Fibroblast of lung (primary cell): Measurements from ENCODE around the gene ACBD6. TPM values are rescaled to one million over a fixed set of nuclear protein-coding genes. Genes with fewer than 3 reads are reported as not detected.

Source experiments
- DNase-seq, 2 donors: peaks; one replicate each; pipeline versions ENCODE4 v3.0.0 to v3.0.0-alpha.2; 2010; ENCODE audit warnings: low read depth in 2 of 2
- H2AFZ ChIP-seq: 2 replicates; pipeline ENCODE4 v1.5.1; 2012; ENCODE audit warnings: low read length, control low read depth, inconsistent platforms
- H3K27ac ChIP-seq: 2 replicates; pipeline ENCODE4 v1.5.1; 2011; ENCODE audit warnings: low read length, control low read depth; ENCODE audit not compliant: insufficient read depth
- H3K27me3 ChIP-seq: 2 replicates; pipeline ENCODE4 v1.5.1; 2011; ENCODE audit warnings: mild to moderate bottlenecking, low read length; ENCODE audit not compliant: control insufficient read depth, insufficient read depth
- H3K36me3 ChIP-seq: 2 replicates; pipeline ENCODE4 v1.5.1; 2011; ENCODE audit warnings: low read length; ENCODE audit not compliant: control insufficient read depth, insufficient read depth
- H3K4me1 ChIP-seq: 2 replicates; pipeline ENCODE4 v1.5.1; 2011; ENCODE audit warnings: low read length; ENCODE audit not compliant: control insufficient read depth, insufficient read depth; ENCODE audit errors: extremely low read depth
- H3K4me2 ChIP-seq: 2 replicates; pipeline ENCODE4 v1.5.1; 2011; ENCODE audit warnings: low read length, control low read depth; ENCODE audit not compliant: insufficient read depth; ENCODE audit errors: extremely low read depth
- H3K4me3 ChIP-seq, 4 experiments: fragments of 200-600 bp in 1 of 4; sonication (generic) in 1 of 4; replicated peaks in 1 of 4; 2 replicates each; pipeline ENCODE4 v1.5.1; 2011 to 2016; ENCODE audit warnings: low read length in 4 of 4, low read depth in 3 of 4, mild to moderate bottlenecking in 3 of 4, control low read depth in 2 of 4, inconsistent platforms in 1 of 4, mixed read lengths in 1 of 4; ENCODE audit not compliant: insufficient read depth in 1 of 4; ENCODE audit errors: control extremely low read depth in 1 of 4
- H3K79me2 ChIP-seq: 2 replicates; pipeline ENCODE4 v1.5.1; 2012; ENCODE audit warnings: mild to moderate bottlenecking, low read length, inconsistent platforms; ENCODE audit not compliant: control insufficient read depth, insufficient read depth
- H3K9ac ChIP-seq: 2 replicates; pipeline ENCODE4 v1.5.1; 2011; ENCODE audit warnings: mild to moderate bottlenecking, low read length, control low read depth; ENCODE audit not compliant: insufficient read depth
- H3K9me3 ChIP-seq: 2 replicates; pipeline ENCODE4 v1.5.1; 2012; ENCODE audit warnings: low read depth, low read length; ENCODE audit not compliant: control insufficient read depth, insufficient read depth
- H4K20me1 ChIP-seq: 2 replicates; pipeline ENCODE4 v1.5.1; 2011; ENCODE audit warnings: low read length; ENCODE audit not compliant: control insufficient read depth, insufficient read depth; ENCODE audit errors: extremely low read depth
- CTCF ChIP-seq, 2 donors: IDR thresholded peaks in 1 of 2; conservative IDR thresholded peaks in 1 of 2; 1 replicate in 1 of 2; 2 replicates in 1 of 2; pipeline ENCODE4 v1.5.1; 2011 to 2012; ENCODE audit warnings: low read length in 2 of 2, control low read depth in 1 of 2, inconsistent platforms in 1 of 2, low read depth in 1 of 2, mild to moderate bottlenecking in 1 of 2
- EZH2 ChIP-seq: IDR thresholded peaks from 2 replicates; pipeline ENCODE4 v1.5.1; 2012; ENCODE audit warnings: low read length, control low read depth, mild to moderate bottlenecking; ENCODE audit errors: missing control alignments
- polyA plus RNA-seq, 2 donors: library from polyadenylated mRNA; depleted of rRNA in 1 of 2; stranded (reverse) in 1 of 2; unstranded in 1 of 2; fragments of >200 nt; gene quantifications; 2 replicates each; pipeline ENCODE4 v1.2.1, GENCODE V29; 2011 to 2012; ENCODE audit warnings: missing spikeins in 1 of 2
- total RNA-seq: library from RNA; depleted of rRNA; stranded (reverse); fragments of >200 nt; gene quantifications from 2 replicates; pipeline ENCODE4 v1.2.1, GENCODE V29; 2014

Gene ACBD6
- total and polyA plus RNA-seq, 2 donors (not counting 1 experiment from before 2014, with no cell fraction given): 63.4 to 78.7 TPM

- Histone ChIP-seq H3K4me3 (no peak overlapping the region), H3K9me3 (no peaks in the 10 kb centered on the region)
Measured at GRCh38 chr1:180539136-180539535, 36.8 kb upstream of the ACBD6 start.

GRCh38 chr1:180536821-180537372 lies 34.5 kb upstream of the ACBD6 start:
- no peaks in the 10 kb centered on the region for H3K4me1 ChIP-seq
- no peaks in the 10 kb centered on the region for H3K9me3 ChIP-seq
- no peak overlapping the region for H3K4me3 ChIP-seq
- H3K36me3 ChIP-seq: no peaks in the 10 kb centered on the region
- TF ChIP-seq EZH2 (no peak), CTCF (conservative IDR thresholded peaks at IDR 0.05 in 1 of 2, IDR thresholded peaks at IDR 0.05 in 1 of 2; ENCODE audit: low read depth in 1 of 2, low read length in 2 of 2) (no peak)
- H3K79me2 ChIP-seq: no peaks in the 10 kb centered on the region
- H3K9ac ChIP-seq: no peak overlapping the region
- no peaks in the 10 kb centered on the region for H4K20me1 ChIP-seq
- DNase-seq: no peak
- H3K4me2 ChIP-seq: no peak overlapping the region
- peaks cover 4% of the 10 kb centered on the region for H3K27me3 ChIP-seq
- no peak overlapping the region for H3K27ac ChIP-seq
- H2AFZ ChIP-seq: no peak overlapping the region

More at GRCh38 chr1:180539136-180539535, 36.8 kb upstream of the ACBD6 start:
- Histone ChIP-seq H3K36me3 (no peaks in the 10 kb centered on the region), H2AFZ (no peak overlapping the region), H4K20me1 (no peaks in the 10 kb centered on the region), H3K27ac (no peak overlapping the region), H3K27me3 (peaks cover 4% of the 10 kb centered on the region), H3K4me1 (no peaks in the 10 kb centered on the region), H3K9ac (no peak overlapping the region), H3K79me2 (no peaks in the 10 kb centered on the region), H3K4me2 (no peak overlapping the region)
- TF ChIP-seq CTCF (conservative IDR thresholded peaks at IDR 0.05 in 1 of 2, IDR thresholded peaks at IDR 0.05 in 1 of 2; ENCODE audit: low read depth in 1 of 2, low read length in 2 of 2) (no peak), EZH2 (no peak)
- DNase-seq: no peak

DNA sequence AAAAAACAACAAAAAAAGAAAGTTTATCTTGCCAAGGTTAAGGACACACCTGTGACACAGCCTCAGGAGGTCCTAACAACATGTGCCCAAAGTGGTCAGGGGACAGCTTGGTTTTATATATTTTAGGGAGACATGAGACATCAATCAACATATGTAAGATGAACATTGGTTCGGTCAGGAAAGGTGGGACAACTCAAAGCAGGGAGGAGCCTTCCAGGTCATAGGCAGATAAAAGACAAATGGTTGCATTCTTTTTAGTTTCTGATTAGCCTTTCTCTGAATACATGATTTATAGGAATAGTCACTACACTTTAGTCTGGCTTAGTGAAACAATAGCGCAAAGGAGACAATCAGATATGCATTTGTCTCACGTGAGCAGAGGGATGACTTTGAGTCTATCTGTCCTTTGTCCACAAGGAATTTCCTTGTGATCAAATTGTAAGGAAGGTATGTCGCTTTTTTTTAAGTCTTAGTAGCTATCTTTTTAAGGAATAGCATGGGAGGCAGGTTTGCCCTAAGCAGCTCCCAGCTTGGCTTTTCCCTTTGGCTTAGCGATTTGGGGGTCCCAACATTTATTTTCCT lies 33.1 kb upstream of the ACBD6 start:
- H3K4me3 ChIP-seq: no peak overlapping the region
- H3K27me3 ChIP-seq: peaks cover 4% of the 10 kb centered on the region
- no peak overlapping the region for H3K4me2 ChIP-seq
- H3K9me3 ChIP-seq: no peaks in the 10 kb centered on the region
- TF ChIP-seq EZH2: no peak
- TF ChIP-seq CTCF (conservative IDR thresholded peaks at IDR 0.05 in 1 of 2, IDR thresholded peaks at IDR 0.05 in 1 of 2; ENCODE audit: low read depth in 1 of 2, low read length in 2 of 2): no peak
- H3K4me1 ChIP-seq: no peaks in the 10 kb centered on the region
- H3K36me3 ChIP-seq: no peaks in the 10 kb centered on the region
- H3K9ac ChIP-seq: no peak overlapping the region
- H4K20me1 ChIP-seq: no peaks in the 10 kb centered on the region
- H2AFZ ChIP-seq: no peak overlapping the region
- H3K27ac ChIP-seq: no peak overlapping the region
- no peaks in the 10 kb centered on the region for H3K79me2 ChIP-seq
- no peak for DNase-seq
